GM21723 (cell line): ENCODE results near the gene SECISBP2L.
"Not testable (repeated sequence)": the region's sequence is repeated elsewhere in the genome, so short reads cannot be mapped to it uniquely, and the experiment has no call there.

Source experiments
- ATAC-seq: cut with Tn5 transposase; IDR thresholded peaks from one replicate; pipeline ENCODE4 v1.9.1; 2021; ENCODE audit warnings: mild to moderate bottlenecking, moderate library complexity; ENCODE audit not compliant: unreplicated experiment

The SECISBP2L gene

GRCh38 chr15:48999314-48999713 lies 46.9 kb downstream of the SECISBP2L start:
- no peak for ATAC-seq

DNA sequence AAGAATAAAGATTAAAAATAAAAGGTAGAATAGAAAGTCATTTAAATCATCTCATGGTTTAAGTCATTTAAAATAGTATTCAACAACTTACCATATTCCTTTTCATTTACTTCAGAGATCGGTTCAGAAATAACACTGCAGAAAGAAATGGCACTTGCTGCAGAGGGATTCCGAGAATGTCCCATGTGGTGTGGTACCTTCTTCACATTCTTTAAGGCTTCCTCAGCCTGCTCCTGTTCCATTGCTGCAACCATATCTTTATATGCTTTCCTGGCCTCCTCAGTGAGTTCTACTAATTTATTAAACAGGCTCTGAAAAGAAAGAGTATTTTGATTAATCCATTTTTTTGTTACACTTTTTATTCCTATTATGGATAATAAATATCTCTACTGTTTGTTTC lies 50.0 kb downstream of the SECISBP2L start:
- ATAC-seq = no peak

DNA sequence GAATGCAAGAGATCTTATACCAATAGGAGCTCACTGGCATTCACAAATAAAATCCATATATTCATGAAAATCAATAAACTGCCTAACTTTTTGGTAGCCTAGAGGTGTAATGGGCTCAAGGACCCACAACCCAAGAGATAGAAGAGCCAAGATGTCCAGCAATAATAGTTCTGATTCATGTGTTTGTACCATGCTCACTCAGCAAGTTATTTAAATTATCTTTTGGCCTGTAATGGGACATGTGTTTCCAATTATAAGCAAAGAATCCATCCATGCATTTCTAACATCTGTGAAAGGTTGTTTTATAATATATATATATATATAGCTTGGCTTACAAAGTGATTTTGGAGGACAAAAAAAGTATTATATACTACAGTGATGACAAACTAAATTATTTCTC lies 52.9 kb downstream of the SECISBP2L start:
- ATAC-seq = no peak

GRCh38 chr15:48992545-48992944 lies 53.7 kb downstream of the SECISBP2L start:
- peak; percentile 95 for ATAC-seq

DNA sequence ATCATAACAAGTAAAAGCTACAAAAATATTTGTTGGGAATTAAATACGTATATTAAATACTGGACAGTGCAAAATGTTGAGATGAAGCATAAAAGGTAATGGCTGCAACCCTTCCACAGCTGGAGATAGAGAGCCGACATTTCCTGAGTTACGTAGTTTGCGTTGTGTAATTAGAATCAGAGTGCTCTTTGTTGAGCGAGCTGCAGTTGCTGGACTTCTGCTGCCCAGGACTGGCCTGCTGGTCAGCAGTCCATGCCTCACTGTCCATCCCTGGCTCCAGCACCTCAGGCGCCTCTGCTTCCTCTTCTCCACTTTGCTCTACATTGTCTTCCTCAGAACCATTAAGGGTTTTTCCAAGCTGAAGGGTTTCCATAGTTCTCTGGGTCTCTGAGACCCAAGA lies 54.1 kb downstream of the SECISBP2L start:
- no peak for ATAC-seq

GRCh38 chr15:48989170-48989569 lies 57.1 kb downstream of the SECISBP2L start:
- ATAC-seq = no peak

DNA sequence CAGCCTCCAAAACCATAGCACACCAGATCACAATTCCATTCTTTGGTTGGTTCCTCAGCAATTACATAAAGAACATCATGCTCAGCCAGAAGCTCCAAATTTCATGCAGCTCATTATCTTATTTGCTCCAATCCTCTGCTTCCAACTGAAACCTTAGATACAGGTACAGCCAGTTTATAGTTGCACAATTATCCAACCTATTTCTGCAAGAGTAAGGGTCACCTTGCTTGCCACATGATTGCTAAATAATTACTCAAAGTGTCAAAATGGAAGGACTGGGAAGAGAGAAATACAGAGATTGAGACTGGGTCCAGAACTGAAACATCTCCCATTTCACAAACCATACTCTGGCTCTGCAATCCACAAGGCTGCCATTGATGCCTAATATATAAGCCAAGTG lies 59.1 kb downstream of the SECISBP2L start:
- ATAC-seq = no peak

DNA sequence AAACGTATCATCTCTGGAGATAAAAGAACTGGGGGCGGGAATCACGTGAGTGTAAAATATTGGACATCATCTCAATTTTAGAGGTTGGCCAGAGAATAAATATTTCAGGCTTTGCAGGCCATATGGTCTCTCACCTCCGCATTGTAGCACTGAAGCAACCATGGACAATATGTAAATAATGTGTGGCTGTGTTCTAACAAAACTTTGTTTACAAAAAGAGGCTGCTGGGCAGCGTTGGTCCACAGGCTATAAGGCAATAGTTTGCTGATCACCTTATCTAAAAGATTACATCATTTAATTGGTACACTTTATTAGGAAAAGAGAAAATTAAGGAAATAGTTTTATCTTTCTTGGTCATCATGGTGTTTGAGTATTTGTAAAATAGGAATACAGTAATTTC lies 60.0 kb downstream of the SECISBP2L start:
- ATAC-seq = no peak

DNA sequence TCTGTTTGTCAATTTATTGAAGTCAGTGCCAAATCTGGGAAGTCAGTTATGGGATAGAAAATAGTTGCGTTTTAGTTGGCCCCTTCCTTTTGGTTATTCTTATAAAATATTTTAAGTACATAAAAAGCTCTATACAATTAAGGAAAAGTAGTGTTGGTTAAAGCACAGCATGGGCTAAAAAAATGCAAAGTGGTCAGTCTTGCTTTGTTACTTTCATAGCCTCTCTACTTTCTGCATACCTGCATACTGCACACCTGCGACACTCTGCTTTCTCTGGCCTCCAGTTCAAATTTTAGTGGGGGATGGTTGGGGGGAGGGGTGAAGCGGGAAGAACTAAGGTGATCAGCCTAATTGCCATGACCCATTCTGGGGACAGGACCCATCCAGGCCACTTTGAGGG lies 60.7 kb downstream of the SECISBP2L start:
- no peak for ATAC-seq

GRCh38 chr15:48984811-48985352 lies 61.4 kb downstream of the SECISBP2L start:
- no peak for ATAC-seq

DNA sequence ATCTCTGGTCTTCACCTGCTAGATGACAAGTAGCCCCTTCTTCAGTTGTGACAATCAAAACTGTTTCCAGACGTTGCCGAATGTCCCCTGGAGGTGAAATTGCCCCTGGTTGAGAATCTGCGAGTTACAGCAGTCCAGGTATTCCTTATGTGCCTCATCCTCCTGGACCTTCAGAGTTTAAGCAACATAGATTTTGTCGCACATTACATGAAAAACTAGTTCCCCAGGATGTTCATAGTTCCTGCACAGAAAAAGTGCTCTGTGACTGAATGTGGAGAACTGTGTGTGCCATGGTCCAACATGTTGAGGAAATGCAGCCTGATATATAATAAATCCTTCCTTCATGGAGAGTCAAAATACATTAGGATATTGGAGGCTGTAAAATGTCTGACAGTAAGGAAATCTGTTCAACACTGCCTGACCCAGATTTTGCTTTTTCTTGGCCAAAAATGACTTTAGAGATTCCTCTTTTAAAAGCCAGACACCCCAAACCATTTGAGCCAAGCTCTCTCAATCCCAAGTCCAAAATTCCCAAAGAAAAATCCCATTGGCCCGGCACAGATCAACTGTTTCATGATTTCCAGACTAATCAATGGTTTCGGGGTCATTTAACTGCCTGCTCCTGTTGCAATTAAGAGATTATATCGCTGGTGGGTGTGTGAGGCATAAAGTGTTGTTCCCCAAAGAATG lies 62.1 kb downstream of the SECISBP2L start:
- ATAC-seq = no peak

DNA sequence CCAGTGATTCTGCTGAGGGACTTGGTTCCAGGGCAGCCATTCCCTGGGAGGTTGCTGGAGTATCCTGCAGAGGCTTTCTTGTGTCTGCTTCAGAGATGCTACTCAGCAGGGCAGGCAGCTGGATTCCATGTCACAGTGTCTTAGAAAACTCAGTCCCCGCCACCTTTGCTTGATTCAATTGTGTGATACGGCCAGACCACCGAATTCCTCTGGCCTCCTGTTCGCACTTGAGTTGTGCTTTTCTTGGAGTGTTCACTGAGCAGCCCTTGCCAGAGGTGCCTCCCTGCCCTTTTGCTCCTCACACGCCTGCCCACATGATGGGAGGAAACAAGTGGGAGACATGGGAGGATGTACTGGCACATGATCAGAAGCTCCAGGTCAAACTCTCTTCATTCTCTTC lies 62.9 kb downstream of the SECISBP2L start:
- no peak for ATAC-seq

- ATAC-seq = no peak
These were observed 64.3 kb downstream of the SECISBP2L start for GRCh38 chr15:48981941-48982340.

DNA sequence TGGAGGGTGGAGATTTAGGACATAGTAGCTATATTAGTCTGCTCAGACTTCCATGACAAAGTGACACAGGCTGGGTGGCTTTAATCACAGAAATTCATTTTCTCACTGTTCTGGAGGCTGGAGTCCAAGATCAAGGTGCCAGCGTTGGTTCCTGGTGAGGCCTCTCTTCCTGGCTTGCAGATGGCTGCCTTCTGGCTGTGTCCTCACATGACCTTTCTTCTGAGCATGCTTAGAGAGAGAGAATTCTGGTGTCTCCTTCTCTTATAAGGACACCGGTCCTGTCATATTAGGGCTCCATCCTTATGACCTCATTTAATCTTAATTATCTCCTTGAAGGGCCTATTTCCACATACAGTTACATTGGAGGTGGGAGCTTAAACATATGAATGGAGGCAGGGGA lies 67.6 kb downstream of the SECISBP2L start:
- ATAC-seq = no peak

GRCh38 chr15:48976444-48977088 lies 69.7 kb downstream of the SECISBP2L start:
- ATAC-seq = no peak

GRCh38 chr15:48975472-48976419 lies 70.5 kb downstream of the SECISBP2L start:
- ATAC-seq = peak; percentile 97

GRCh38 chr15:48974882-48975281 lies 71.4 kb downstream of the SECISBP2L start:
- no peak for ATAC-seq

DNA sequence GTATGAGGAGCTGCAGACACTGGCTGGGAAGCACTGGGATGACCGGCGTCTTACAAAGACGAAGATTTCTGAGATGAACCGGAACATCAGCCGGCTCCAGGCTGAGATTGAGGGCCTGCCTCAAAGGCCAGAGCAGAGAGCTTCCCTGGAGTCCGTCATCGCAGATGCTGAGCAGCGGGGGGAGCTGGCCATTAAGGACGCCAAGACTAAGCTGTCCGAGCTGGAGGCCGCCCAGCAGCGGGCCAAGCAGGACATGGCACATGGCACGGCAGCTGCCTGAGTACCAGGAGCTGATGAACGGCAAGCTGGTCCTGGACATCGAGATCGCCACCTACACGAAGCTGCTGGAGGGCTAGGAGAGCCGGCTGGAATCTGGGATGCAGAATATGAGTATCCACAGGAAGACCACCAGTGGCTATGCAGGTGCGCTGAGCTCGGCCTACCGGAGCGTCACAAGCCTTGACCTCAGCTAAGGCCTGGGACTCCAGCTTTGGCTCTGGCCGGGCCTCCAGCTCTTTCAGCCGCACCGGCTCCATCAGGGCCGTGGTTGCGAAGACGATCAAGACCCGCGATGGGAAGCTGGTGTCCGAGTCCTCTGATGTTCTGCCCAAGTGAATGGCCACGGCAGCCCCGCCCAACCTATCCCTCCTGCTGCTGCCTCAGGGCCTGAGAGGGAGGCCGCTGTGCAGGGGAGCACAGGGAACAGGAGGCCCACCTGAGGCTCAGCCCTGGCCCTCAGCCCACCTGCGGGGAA lies 73.3 kb downstream of the SECISBP2L start:
- ATAC-seq = no peak

GRCh38 chr15:48970926-48971325 lies 75.3 kb downstream of the SECISBP2L start:
- ATAC-seq = not testable (repeated sequence)

GRCh38 chr15:48968066-48968465 lies 78.2 kb downstream of the SECISBP2L start:
- ATAC-seq = no peak

GRCh38 chr15:48967336-48967735 lies 78.9 kb downstream of the SECISBP2L start:
- no peak for ATAC-seq
